GM06990 (cell line): Measurements from ENCODE around the gene GPR21.

ENCODE experiments used
- DNase-seq: peaks from one replicate; pipeline ENCODE4 v3.0.0-alpha.2; 2011; ENCODE audit not compliant: insufficient read length; ENCODE audit errors: extremely low read depth
- H3K27me3 ChIP-seq: replicated peaks from 2 replicates; pipeline ENCODE4 v1.6.0; 2011; ENCODE audit warnings: low read length; ENCODE audit not compliant: control insufficient read depth, insufficient read depth
- H3K36me3 ChIP-seq: 2 replicates; pipeline ENCODE4 v1.5.1; 2011; ENCODE audit warnings: low read length; ENCODE audit not compliant: control insufficient read depth, insufficient read depth
- H3K4me3 ChIP-seq: replicated peaks from 2 replicates; pipeline ENCODE4 v1.5.1; 2011; ENCODE audit warnings: low read depth, mild to moderate bottlenecking, control low read depth, low read length
- CTCF ChIP-seq: IDR thresholded peaks from 2 replicates; pipeline ENCODE4 v1.5.1; 2011; ENCODE audit warnings: low read length, control low read depth, mild to moderate bottlenecking, inconsistent platforms; ENCODE audit not compliant: insufficient read depth, poor library complexity, severe bottlenecking

GPR21 gene

GRCh38 chr9:123059472-123060220 is 26.2 kb downstream of the GPR21 start:
- no peak for TF ChIP-seq CTCF
- H3K27me3 ChIP-seq, result no peaks in the 10 kb centered on the region
- H3K4me3 ChIP-seq, result no peak overlapping the region
- H3K36me3 ChIP-seq, result no peaks in the 10 kb centered on the region
- no peak for DNase-seq

- Histone ChIP-seq H3K27me3 (no peaks in the 10 kb centered on the region), H3K4me3 (no peak overlapping the region), H3K36me3 (peaks cover under 1% of the 10 kb centered on the region; the same call in 1 of the 2 replicates)
- no peak for TF ChIP-seq CTCF
- DNase-seq, result no peak
These were observed 27.7 kb downstream of the GPR21 start for GRCh38 chr9:123061216-123061615.

GRCh38 chr9:123062351-123063176 is 29.1 kb downstream of the GPR21 start:
- TF ChIP-seq CTCF, result no peak
- H3K4me3 ChIP-seq, result no peak overlapping the region
- H3K27me3 ChIP-seq, result no peaks in the 10 kb centered on the region
- H3K36me3 ChIP-seq, result peaks cover 6% of the 10 kb centered on the region; the same call in 1 of the 2 replicates
- DNase-seq, result no peak

GRCh38 chr9:123063177-123063598 is 29.7 kb downstream of the GPR21 start:
- TF ChIP-seq CTCF, result no peak
- Histone ChIP-seq H3K27me3 (no peaks in the 10 kb centered on the region), H3K4me3 (no peak overlapping the region), H3K36me3 (peaks cover 6% of the 10 kb centered on the region; the same call in 1 of the 2 replicates)
- DNase-seq, result no peak

- DNase-seq, result no peak
- no peak overlapping the region for H3K4me3 ChIP-seq
- H3K27me3 ChIP-seq, result no peaks in the 10 kb centered on the region
- peaks cover 6% of the 10 kb centered on the region; the same call in 1 of the 2 replicates for H3K36me3 ChIP-seq
- no peak for TF ChIP-seq CTCF
These were observed 30.4 kb downstream of the GPR21 start for GRCh38 chr9:123063896-123064295.
